GM12872 (cell line): ENCODE data around the gene TNFRSF9.
A peak's percentile ranks its signal among the peaks of the same experiment; 100 is the strongest.

Source experiments
- TF ChIP-seq, protein P1 (sequence below): IDR thresholded peaks from 3 replicates; pipeline ENCODE4 v1.5.1; 2011; ENCODE audit warnings: low read depth, mild to moderate bottlenecking, low read length, moderate library complexity; ENCODE audit not compliant: insufficient read depth

The TNFRSF9 gene

GRCh38 chr1:7954683-7955082 lies 14.0 kb upstream of the TNFRSF9 start:
- TF ChIP-seq, protein P1, sequence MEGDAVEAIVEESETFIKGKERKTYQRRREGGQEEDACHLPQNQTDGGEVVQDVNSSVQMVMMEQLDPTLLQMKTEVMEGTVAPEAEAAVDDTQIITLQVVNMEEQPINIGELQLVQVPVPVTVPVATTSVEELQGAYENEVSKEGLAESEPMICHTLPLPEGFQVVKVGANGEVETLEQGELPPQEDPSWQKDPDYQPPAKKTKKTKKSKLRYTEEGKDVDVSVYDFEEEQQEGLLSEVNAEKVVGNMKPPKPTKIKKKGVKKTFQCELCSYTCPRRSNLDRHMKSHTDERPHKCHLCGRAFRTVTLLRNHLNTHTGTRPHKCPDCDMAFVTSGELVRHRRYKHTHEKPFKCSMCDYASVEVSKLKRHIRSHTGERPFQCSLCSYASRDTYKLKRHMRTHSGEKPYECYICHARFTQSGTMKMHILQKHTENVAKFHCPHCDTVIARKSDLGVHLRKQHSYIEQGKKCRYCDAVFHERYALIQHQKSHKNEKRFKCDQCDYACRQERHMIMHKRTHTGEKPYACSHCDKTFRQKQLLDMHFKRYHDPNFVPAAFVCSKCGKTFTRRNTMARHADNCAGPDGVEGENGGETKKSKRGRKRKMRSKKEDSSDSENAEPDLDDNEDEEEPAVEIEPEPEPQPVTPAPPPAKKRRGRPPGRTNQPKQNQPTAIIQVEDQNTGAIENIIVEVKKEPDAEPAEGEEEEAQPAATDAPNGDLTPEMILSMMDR, result no peak

GRCh38 chr1:7953850-7954609 lies 13.4 kb upstream of the TNFRSF9 start:
- TF ChIP-seq, protein P1, result no peak

DNA sequence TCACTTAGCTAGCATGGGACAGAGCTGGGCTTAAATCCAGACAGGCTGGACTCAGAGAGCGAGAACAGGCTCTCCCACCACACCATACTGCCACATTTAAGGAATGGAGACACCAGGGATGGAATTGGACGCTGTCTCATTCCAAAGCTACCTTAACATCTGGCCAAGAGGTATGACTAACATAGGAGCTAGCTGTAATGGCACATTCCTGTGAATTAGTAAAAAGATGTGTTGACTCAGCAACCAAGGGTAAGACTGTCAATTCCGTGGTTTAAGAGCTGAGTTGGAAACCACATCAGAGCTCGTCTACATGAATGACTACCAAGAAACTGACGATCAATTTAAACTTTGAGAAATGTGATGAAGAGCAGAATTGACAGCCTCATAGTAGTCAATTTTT lies 8.3 kb upstream of the TNFRSF9 start:
- TF ChIP-seq, protein P1, result no peak

- TF ChIP-seq, protein P1, result no peak
These were observed 2.6 kb upstream of the TNFRSF9 start for GRCh38 chr1:7943251-7943650.

GRCh38 chr1:7942214-7942921 lies 1.7 kb upstream of the TNFRSF9 start:
- TF ChIP-seq, protein P1, result peak; percentile 38; the same call in 2 of the 3 replicates

GRCh38 chr1:7941437-7941793 lies 776 bp upstream of the TNFRSF9 start:
- TF ChIP-seq, protein P1, result no peak

DNA sequence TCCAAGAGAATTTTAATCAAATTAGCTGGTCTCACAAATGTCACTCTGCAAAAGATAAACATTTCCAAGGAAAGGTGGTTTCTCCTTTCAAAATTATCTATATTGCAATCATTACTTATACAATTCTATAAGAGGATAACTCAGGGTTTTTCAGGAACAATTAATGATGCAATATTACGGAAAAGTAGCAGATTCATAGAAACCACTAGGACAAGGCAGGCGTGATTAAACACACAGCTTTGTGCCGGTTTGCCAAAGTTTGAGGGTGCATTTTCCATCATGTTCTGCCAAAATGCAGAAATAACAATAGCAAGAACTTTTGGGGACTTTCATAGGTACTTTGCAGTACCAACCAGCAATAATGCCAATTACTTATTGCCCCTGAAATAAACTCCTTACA lies 605 bp downstream of the TNFRSF9 start:
- TF ChIP-seq, protein P1, result no peak
